IPS DF 6.9 (cell line): Measurements from ENCODE around the gene ACOT6.
A peak's percentile ranks its signal among the peaks of the same experiment; 100 is the strongest.
"Not testable (repeated sequence)": the region's sequence is repeated elsewhere in the genome, so short reads cannot be mapped to it uniquely, and the experiment has no call there.

ENCODE experiments used
- DNase-seq: peaks from one replicate; pipeline ENCODE4 v3.0.0-alpha.2; 2013; ENCODE audit warnings: low read depth, low spot score
- H3K27ac ChIP-seq: one replicate; pipeline ENCODE4 v1.5.1; 2013; ENCODE audit warnings: low read length, control low read depth
- H3K27me3 ChIP-seq: 2 replicates; pipeline ENCODE4 v1.6.1; 2013; ENCODE audit warnings: mild to moderate bottlenecking, low read length; ENCODE audit not compliant: control insufficient read depth, insufficient read depth
- H3K36me3 ChIP-seq: 2 replicates; pipeline ENCODE4 v1.6.1; 2013; ENCODE audit warnings: low read length; ENCODE audit not compliant: control insufficient read depth, insufficient read depth
- H3K4me1 ChIP-seq: 2 replicates; pipeline ENCODE4 v1.6.1; 2013; ENCODE audit warnings: low read length; ENCODE audit not compliant: control insufficient read depth, insufficient read depth
- H3K4me3 ChIP-seq: 2 replicates; pipeline ENCODE4 v1.5.1; 2013; ENCODE audit warnings: mild to moderate bottlenecking, low read length
- H3K9me3 ChIP-seq: 2 replicates; pipeline ENCODE4 v1.6.1; 2013; ENCODE audit warnings: low read length, inconsistent platforms; ENCODE audit not compliant: control insufficient read depth, insufficient read depth
- WGBS: extraction: QIAGEN DNeasy Blood & Tissue Kit; methylation state at CpG from one replicate; pipeline ENCODE4 v1.1.7; 2013; ENCODE audit warnings: mixed read lengths, missing lambda C conversion rate; ENCODE audit not compliant: insufficient read length, insufficient coverage; 5-methylcytosine and 5-hydroxymethylcytosine counted together

ACOT6 gene

DNA sequence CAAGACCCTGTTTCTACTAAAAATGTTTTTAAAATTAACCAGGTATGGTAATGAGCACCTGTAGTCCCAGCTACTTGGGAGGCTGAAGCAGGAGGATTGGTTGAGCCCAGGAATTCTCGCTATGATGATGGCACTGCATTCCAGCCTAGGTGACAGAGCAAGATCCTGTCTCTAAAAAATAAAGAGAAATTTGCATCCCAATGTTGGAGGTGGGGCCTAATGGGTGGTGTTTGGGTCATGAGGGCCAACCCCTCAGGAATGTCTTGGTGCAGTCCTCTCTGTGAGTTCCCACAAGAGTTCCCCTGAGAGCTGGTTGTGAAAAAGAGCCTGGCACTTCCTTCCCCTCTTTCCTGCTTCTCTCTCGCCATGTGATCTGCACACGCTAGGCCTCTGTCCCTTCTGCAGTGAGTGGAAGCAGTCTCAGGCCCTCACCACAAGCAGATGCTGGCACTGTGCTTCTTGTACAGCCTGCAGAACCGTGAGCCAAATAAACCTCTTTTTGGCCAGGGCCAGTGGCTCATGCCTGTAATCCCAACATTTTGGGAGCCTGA lies 11.3 kb downstream of the ACOT6 start:
- H3K36me3 ChIP-seq: no peaks in the 10 kb centered on the region
- H3K27ac ChIP-seq: no peak overlapping the region
- no peaks in the 10 kb centered on the region for H3K9me3 ChIP-seq
- no CpG with 5 or more reads among the region's 4 CpGs for WGBS
- DNase-seq: no peak
- H3K4me1 ChIP-seq: no peaks in the 10 kb centered on the region
- no peak overlapping the region for H3K4me3 ChIP-seq
- no peaks in the 10 kb centered on the region for H3K27me3 ChIP-seq

DNA sequence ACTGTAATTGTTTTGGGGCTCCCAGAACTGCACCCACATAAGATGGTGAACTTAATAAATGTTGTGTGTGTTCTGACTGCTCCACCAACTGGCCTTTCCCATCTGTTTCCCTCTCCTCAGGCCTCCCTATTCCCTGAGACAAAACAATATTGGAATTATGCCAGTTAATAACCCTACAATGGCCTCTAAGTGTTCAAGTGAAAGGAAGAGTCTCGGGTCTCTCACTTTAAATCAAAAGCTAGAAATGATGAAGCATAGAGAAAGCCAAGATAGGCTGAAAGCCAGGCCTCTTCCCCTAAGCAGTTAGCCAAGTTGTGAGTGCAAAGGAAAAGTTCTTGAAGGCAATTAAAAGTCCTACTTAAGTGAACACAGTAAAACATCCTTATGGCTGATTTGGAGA lies 13.4 kb downstream of the ACOT6 start:
- H3K4me3 ChIP-seq: no peak overlapping the region
- H3K36me3 ChIP-seq: no peaks in the 10 kb centered on the region
- no peaks in the 10 kb centered on the region for H3K9me3 ChIP-seq
- no peak overlapping the region for H3K27ac ChIP-seq
- H3K27me3 ChIP-seq: no peaks in the 10 kb centered on the region
- no peaks in the 10 kb centered on the region for H3K4me1 ChIP-seq
- no CpG with 5 or more reads among the region's 1 CpG for WGBS
- no peak for DNase-seq

DNA sequence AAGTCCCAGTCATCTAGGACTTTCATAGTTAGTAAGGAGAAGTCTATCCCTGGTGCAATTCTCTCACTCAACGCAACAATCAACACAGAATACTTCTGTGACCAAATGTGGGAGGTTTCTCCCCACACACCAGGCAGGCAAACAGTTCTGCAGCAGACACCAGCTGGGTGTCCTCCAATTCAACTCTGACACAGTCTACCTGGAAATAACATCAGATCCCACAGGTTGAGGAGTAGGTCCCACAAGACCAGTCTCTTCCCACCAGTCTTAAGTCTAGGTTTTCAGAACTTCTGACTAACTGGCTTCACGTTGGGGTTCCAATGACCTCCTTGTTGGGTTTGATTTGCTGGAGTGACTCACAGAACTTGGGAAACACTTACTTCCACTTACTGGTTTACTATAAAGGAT lies 14.8 kb downstream of the ACOT6 start:
- Histone ChIP-seq H3K4me1 (no peaks in the 10 kb centered on the region), H3K36me3 (no peaks in the 10 kb centered on the region), H3K27me3 (no peaks in the 10 kb centered on the region), H3K9me3 (no peaks in the 10 kb centered on the region), H3K27ac (no peak overlapping the region), H3K4me3 (no peak overlapping the region)
- no CpG with 5 or more reads among the region's 2 CpGs for WGBS
- DNase-seq: no peak

DNA sequence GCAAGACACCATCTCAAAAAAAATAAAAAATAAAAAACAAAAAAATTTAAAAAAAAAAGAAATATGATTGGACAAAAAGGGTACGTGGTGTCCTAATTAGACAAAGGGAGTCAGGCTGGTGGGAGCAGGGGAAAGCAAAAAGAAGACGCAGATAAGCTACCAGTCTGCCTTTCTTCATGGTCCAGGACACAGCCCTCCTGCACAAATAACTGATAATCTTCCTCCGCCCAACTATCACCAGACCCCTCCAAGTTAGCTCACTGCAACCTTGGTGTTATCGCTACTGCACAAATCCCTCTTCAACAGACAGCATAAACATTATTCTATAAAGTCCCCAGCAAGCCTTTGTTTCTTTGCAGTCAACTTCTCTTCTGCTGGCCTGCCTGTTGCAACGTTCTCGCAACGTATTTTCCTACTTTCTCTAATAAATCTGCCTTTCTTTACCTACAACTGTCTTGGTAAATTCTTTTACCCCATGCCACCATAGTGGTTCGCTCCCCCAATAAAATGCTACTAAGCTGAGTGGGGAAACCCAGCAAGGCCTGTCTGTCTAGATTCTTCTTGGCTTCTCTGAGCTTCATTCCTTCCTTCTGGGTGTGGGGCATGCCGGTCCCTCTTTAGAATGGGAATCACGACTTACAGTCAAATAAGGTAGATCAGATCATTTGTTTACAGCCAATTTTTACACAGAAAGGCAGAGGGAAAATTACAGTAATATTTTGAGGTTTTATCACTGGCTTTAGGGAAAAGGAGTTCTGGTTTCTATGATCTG lies 17.9 kb downstream of the ACOT6 start:
- Histone ChIP-seq H3K4me3 (no peak overlapping the region), H3K4me1 (no peaks in the 10 kb centered on the region; the same call in 1 of the 2 replicates), H3K27ac (no peak overlapping the region), H3K36me3 (no peaks in the 10 kb centered on the region), H3K9me3 (no peaks in the 10 kb centered on the region), H3K27me3 (no peaks in the 10 kb centered on the region)
- WGBS: no CpG with 5 or more reads among the region's 10 CpGs
- DNase-seq: no peak

DNA sequence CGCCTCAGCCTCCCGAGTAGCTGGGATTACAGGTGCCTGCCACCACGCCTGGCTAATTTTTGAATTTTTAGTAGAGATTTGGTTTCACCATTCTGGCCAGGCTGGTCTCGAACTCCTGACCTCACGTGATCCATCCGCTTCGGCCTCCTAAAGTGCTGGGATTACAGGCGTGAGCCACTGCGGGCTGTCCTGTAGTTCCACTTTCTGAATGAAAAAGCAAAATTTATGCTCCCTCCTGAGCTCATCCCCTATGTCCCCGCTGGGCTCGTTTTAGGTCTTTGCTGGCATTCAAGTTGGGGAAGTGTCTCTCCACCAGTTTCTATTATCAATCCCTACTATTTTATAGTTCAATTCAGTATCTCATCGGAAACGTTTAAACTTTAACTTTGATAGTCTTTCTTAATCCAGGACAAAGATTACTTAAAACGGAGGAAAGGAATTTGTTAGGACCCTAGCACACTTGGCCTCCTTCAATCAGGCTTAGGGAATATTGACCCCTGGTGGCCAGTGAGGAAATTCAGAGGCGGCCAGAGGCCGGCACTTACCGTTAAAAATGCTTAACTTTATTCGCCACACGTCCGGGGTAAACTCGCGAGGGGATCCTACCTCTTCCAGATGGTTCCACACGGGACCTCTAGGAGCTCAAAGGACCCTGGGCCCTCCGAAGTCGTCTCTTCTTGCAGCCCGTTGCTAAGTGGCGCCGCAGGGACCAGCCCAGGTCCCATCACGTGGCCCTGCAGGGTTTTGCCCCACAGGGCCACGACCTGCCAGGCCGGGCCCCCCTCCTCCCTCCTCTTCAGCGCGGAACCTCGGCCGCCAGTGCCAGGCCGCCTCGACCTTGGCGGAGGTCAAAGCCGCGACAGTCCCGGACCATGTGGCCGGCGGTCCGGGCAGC lies 21.0 kb downstream of the ACOT6 start:
- Histone ChIP-seq H3K4me1 (no peaks in the 10 kb centered on the region; the same call in 1 of the 2 replicates), H3K36me3 (no peaks in the 10 kb centered on the region), H3K4me3 (peak overlapping the region; percentile 30; the same call in 1 of the 2 replicates), H3K27ac (no peak overlapping the region), H3K27me3 (no peaks in the 10 kb centered on the region), H3K9me3 (no peaks in the 10 kb centered on the region)
- WGBS: no CpG with 5 or more reads among the region's 44 CpGs
- DNase-seq: no peak

DNA sequence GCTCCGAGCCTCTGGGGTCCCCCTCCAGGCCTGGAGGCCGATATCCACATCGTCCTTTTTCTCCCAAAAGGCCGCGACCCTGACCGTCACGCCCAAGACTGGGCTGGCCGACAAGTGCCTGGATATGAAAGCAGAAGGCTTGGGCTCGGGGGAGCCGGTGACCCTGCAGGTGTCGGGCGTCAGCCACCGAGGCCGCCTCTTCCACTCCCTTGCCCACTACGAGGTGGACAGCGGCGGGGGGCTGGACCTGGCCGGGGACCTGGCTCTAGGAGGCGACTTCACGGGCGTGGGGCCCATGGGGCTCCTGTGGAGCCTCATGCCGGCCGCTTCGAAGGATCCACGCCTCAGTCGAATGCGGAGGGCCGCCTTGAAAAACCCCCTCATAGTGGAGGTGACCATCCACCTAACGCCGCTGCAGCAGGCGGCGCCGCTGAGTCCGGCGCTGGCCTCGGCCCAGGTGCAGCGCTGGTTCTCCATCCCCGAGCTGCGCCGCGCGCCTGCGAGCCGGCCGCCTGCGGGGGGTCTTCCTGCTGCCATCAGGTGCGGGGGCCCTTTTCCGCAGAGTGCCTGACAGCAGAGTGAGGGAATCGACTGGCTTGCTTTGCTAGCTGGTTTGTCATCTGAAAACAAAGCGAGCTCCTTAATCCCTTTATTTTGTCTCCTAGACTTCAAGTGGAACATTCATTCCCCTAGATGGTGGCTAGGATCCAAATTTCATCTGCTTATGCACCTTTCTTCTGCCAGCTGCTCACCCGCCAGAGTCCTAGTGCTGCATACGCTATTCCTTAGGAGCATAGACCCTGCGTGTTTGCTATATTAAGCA lies 21.9 kb downstream of the ACOT6 start:
- H3K4me3 ChIP-seq: peak overlapping the region; percentile 30; the same call in 1 of the 2 replicates
- no peaks in the 10 kb centered on the region for H3K36me3 ChIP-seq
- no peaks in the 10 kb centered on the region for H3K9me3 ChIP-seq
- WGBS: no CpG with 5 or more reads among the region's 53 CpGs
- no peaks in the 10 kb centered on the region for H3K27me3 ChIP-seq
- peak; percentile 77 for DNase-seq
- no peaks in the 10 kb centered on the region; the same call in 1 of the 2 replicates for H3K4me1 ChIP-seq
- H3K27ac ChIP-seq: no peak overlapping the region

DNA sequence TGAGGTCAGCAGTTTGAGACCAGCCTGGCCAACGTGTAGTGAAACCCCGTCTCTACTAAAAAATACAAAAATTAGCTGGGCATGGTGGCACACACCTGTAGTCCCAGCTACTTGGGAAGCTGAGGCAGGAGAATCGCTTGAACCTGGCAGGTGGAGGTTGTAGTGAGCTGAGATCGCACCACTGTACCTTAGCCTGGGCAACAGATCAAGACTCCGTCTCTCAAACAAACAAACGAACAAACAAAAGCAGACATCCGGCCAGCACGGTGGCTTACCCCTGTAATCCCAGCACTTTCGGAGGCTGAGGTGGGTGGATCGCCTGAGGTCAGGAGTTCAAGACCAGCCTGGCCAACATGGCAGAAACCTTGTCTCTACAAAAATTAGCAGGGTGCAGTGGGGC lies 24.0 kb downstream of the ACOT6 start:
- not testable (repeated sequence) for H3K36me3 ChIP-seq, H3K27ac ChIP-seq, H3K4me3 ChIP-seq, H3K9me3 ChIP-seq, H3K4me1 ChIP-seq, H3K27me3 ChIP-seq, DNase-seq
- no CpG with 5 or more reads among the region's 10 CpGs for WGBS

DNA sequence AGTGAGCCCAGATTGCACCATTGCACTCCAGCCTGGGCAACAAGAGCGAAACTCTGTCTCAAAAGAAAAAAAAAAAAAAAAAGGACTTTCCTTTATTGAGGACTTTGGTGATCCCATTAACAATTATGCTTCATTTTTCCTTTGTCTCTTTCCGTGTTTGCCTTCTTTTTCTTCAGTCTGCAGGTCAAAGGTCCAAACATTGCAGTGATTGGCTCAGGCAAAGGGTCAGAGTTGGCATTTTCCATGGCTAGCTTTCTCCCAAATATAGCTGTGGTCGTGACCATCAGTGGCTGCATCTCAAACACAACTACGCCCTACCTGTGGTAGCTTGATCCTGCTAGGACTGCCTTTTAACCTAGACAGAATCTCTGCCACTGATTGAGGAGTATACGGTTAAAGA lies 25.5 kb downstream of the ACOT6 start:
- Histone ChIP-seq H3K4me3 (no peak overlapping the region), H3K27me3 (no peaks in the 10 kb centered on the region), H3K4me1 (no peaks in the 10 kb centered on the region; the same call in 1 of the 2 replicates), H3K36me3 (no peaks in the 10 kb centered on the region), H3K9me3 (no peaks in the 10 kb centered on the region), H3K27ac (no peak overlapping the region)
- no CpG with 5 or more reads among the region's 5 CpGs for WGBS
- DNase-seq: no peak

DNA sequence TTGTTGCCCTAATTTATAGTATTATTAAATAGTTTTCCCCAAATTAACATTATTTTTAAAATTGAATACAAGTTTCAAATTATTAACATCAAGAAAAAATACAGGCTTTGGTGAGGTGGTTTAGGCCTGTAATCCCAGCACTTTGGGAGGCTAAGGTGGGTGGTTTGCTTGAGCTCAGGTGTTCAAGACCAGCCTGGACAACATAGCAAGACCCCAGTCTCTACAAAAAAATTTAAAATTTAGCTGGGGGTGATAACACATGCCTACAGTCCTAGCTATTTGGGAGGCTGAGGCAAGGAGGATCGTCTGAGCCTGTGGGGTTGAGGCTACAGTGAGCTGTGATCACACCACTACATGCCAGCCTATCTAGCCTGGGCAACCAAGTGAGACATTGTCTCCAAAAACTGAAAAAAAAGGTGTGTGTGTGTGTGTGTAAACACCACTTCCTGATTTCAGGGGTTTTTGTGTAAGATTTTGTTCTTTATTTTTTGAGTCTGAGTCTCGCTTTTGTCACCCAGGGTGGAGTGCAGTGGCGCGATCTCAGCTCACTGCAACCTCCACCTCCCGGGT lies 28.6 kb downstream of the ACOT6 start:
- no peaks in the 10 kb centered on the region for H3K9me3 ChIP-seq
- H3K4me3 ChIP-seq: no peak overlapping the region
- no peaks in the 10 kb centered on the region for H3K36me3 ChIP-seq
- no peaks in the 10 kb centered on the region for H3K4me1 ChIP-seq
- no peak overlapping the region for H3K27ac ChIP-seq
- no CpG with 5 or more reads among the region's 5 CpGs for WGBS
- no peaks in the 10 kb centered on the region for H3K27me3 ChIP-seq
- DNase-seq: no peak
